HepG2 (cell line): ENCODE measurements around the gene ZNF524. TPM values are rescaled to one million over a fixed set of nuclear protein-coding genes. Genes with fewer than 3 reads are reported as not detected.

Source experiments
- AGO1 ChIP-seq: fragments of 200-400 bp; formaldehyde crosslinking; IDR thresholded peaks from 2 replicates; pipeline ENCODE4 v1.6.1; 2017; ENCODE audit warnings: mild to moderate bottlenecking, low read depth, low read length, moderate library complexity; ENCODE audit not compliant: poor library complexity, severe bottlenecking
- FOSL1 ChIP-seq: sonication (generic); formaldehyde crosslinking; IDR thresholded peaks from 2 replicates; pipeline ENCODE4 v1.9.0; 2021; ENCODE audit warnings: missing genetic modification reagents, borderline replicate concordance
- GTF2F1 ChIP-seq: fragments of 150-350 bp; IDR thresholded peaks from 2 replicates; pipeline ENCODE4 v1.6.1; 2014; ENCODE audit warnings: low read length
- HDAC1 ChIP-seq: sonication (generic); formaldehyde crosslinking; IDR thresholded peaks from 2 replicates; pipeline ENCODE4 v1.5.1; 2020; ENCODE audit warnings: mild to moderate bottlenecking, missing genetic modification reagents
- HDAC6 ChIP-seq: fragments of 200-600 bp; sonication (generic); IDR thresholded peaks from 2 replicates; pipeline ENCODE4 v1.7.0; 2017; ENCODE audit warnings: mild to moderate bottlenecking, antibody characterized with exemption, low read length, low read depth
- KLF15 ChIP-seq: sonication (generic); formaldehyde crosslinking; IDR thresholded peaks from 2 replicates; pipeline ENCODE4 v1.8.1; 2023; ENCODE audit warnings: borderline replicate concordance, mild to moderate bottlenecking, inconsistent platforms, missing genetic modification reagents, mixed read lengths
- PCBP1 ChIP-seq: fragments of 200-400 bp; formaldehyde crosslinking; IDR thresholded peaks from 2 replicates; pipeline ENCODE4 v1.6.1; 2017; ENCODE audit warnings: mild to moderate bottlenecking, low read depth, low read length, borderline replicate concordance
- YEATS2 ChIP-seq: sonication (generic); formaldehyde crosslinking; IDR thresholded peaks from 2 replicates; pipeline ENCODE4 v1.4.0; 2020; ENCODE audit warnings: missing genetic modification reagents, borderline replicate concordance
- ZNF605 ChIP-seq: sonication (generic); formaldehyde crosslinking; IDR thresholded peaks from 2 replicates; pipeline ENCODE4 v1.8.0; 2022; ENCODE audit warnings: mild to moderate bottlenecking, missing genetic modification reagents
- ZNF7 ChIP-seq: IDR thresholded peaks from 2 replicates; pipeline ENCODE4 v1.6.1; 2016; ENCODE audit warnings: missing biosample characterization, missing genetic modification reagents
- ZNF772 ChIP-seq: sonication (generic); formaldehyde crosslinking; IDR thresholded peaks from 2 replicates; pipeline ENCODE4 v1.5.0; 2020; ENCODE audit warnings: mild to moderate bottlenecking, missing genetic modification reagents
- ZNF776 ChIP-seq: sonication (generic); formaldehyde crosslinking; IDR thresholded peaks from 2 replicates; pipeline ENCODE4 v1.4.0; 2020; ENCODE audit warnings: mild to moderate bottlenecking, missing genetic modification reagents
- ZNF790 ChIP-seq: sonication (generic); formaldehyde crosslinking; IDR thresholded peaks from 2 replicates; pipeline ENCODE4 v1.8.0; 2022; ENCODE audit warnings: missing genetic modification reagents, mild to moderate bottlenecking, borderline replicate concordance
- polyA plus RNA-seq, 8 experiments: library from polyadenylated mRNA; depleted of rRNA in 3 of 8; stranded (reverse) in 7 of 8; unstranded in 1 of 8; fragments of >200 nt; fragmentation: Illumina TruSeq in 4 of 8; extraction: Trizol in 4 of 8; gene quantifications; 2 replicates each; pipeline versions ENCODE4 v1.2.1 to v1.2.3, GENCODE V29; 2011 to 2016; ENCODE audit warnings: low read depth in 4 of 8, missing spikeins in 1 of 8, mixed read lengths in 1 of 8; ENCODE audit not compliant: insufficient read depth in 1 of 8
- total RNA-seq, 5 experiments: library from RNA; depleted of rRNA; stranded (reverse); fragments of >200 nt; fragmentation: Illumina TruSeq; extraction: Trizol; gene quantifications; 2 replicates each; pipeline ENCODE4 v1.2.3, GENCODE V29; 2016; ENCODE audit warnings: low read depth in 1 of 5
- TF ChIP-seq, protein P1 (sequence below): sonication (generic); formaldehyde crosslinking; IDR thresholded peaks from 2 replicates; pipeline ENCODE4 v1.5.1; 2020; ENCODE audit warnings: missing genetic modification reagents, mild to moderate bottlenecking, borderline replicate concordance
- TF ChIP-seq, protein P2 (sequence below): sonication (generic); formaldehyde crosslinking; IDR thresholded peaks from 2 replicates; pipeline ENCODE4 v1.8.0; 2022; ENCODE audit warnings: missing genetic modification reagents, low read depth, mild to moderate bottlenecking, borderline replicate concordance
- TF ChIP-seq, protein P3 (sequence below): sonication (generic); formaldehyde crosslinking; IDR thresholded peaks from 2 replicates; pipeline ENCODE4 v1.4.0; 2020; ENCODE audit warnings: mild to moderate bottlenecking, missing genetic modification reagents
- TF ChIP-seq, protein P4 (sequence below): sonication (generic); formaldehyde crosslinking; IDR thresholded peaks from 2 replicates; pipeline ENCODE4 v1.8.0; 2022; ENCODE audit warnings: mild to moderate bottlenecking, missing genetic modification reagents
- TF ChIP-seq, protein P5 (sequence below), 2 experiments: sonication (generic) in 1 of 2; formaldehyde crosslinking in 1 of 2; IDR thresholded peaks; 2 replicates each; pipeline versions ENCODE4 v1.4.0 to v1.6.1; 2016 to 2020; ENCODE audit warnings: borderline replicate concordance in 1 of 2, low read depth in 1 of 2, mild to moderate bottlenecking in 1 of 2, missing genetic modification reagents in 1 of 2

The ZNF524 gene
- total and polyA plus RNA-seq, 2 of the 13 experiments (the other 11 are each of a cell fraction or from before 2014, with no cell fraction given), result 3.2 to 4.6 TPM

DNA sequence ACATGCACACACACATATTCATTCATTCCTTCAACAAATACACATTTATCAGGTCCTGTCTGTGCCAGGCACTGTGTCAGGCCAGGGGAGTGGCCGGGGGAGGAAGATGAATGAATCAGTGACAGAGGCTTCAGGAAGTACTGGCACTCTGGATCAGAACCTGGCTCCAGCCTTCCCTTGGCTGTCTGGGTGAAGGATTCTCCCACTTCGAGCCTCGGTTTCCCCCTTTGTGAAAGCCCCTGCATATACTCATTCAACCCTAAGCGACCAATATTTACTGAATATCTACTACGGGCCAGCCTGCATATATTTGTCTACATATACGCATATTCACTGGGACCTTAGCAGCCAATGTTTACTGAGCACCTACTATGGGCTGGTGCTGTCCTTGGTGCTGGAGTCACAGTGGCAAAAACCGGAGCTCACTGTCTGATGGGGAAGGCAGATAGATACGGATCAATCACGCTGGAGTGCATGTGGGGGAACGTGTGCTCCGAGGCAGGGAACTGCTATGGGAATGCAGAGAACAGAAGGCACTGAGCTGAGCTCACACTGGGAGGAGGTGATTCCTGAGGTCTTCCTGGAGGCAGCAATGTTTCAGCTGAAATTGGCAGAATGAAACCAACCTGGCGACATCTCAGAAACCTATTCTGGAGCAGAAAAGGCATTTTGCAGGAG is 18.8 kb upstream of the ZNF524 start (continued):
- TF ChIP-seq, protein P1, sequence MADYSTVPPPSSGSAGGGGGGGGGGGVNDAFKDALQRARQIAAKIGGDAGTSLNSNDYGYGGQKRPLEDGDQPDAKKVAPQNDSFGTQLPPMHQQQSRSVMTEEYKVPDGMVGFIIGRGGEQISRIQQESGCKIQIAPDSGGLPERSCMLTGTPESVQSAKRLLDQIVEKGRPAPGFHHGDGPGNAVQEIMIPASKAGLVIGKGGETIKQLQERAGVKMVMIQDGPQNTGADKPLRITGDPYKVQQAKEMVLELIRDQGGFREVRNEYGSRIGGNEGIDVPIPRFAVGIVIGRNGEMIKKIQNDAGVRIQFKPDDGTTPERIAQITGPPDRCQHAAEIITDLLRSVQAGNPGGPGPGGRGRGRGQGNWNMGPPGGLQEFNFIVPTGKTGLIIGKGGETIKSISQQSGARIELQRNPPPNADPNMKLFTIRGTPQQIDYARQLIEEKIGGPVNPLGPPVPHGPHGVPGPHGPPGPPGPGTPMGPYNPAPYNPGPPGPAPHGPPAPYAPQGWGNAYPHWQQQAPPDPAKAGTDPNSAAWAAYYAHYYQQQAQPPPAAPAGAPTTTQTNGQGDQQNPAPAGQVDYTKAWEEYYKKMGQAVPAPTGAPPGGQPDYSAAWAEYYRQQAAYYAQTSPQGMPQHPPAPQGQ (CRISPR knock-in tag), result no peak
- TF ChIP-seq, protein P2, sequence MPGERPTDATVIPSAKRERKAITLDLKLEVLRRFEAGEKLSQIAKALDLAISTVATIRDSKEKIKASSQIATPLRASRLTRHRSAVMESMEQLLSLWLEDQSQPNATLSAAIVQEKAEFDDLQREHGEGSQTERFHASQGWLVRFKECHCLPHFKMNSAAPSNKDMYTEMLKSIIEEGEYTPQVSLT (CRISPR knock-in tag), result no peak
- TF ChIP-seq, protein P3, sequence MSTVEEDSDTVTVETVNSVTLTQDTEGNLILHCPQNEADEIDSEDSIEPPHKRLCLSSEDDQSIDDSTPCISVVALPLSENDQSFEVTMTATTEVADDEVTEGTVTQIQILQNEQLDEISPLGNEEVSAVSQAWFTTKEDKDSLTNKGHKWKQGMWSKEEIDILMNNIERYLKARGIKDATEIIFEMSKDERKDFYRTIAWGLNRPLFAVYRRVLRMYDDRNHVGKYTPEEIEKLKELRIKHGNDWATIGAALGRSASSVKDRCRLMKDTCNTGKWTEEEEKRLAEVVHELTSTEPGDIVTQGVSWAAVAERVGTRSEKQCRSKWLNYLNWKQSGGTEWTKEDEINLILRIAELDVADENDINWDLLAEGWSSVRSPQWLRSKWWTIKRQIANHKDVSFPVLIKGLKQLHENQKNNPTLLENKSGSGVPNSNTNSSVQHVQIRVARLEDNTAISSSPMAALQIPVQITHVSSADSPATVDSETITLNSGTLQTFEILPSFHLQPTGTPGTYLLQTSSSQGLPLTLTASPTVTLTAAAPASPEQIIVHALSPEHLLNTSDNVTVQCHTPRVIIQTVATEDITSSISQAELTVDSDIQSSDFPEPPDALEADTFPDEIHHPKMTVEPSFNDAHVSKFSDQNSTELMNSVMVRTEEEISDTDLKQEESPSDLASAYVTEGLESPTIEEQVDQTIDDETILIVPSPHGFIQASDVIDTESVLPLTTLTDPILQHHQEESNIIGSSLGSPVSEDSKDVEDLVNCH, result no peak
- TF ChIP-seq HDAC6, result no peak
- TF ChIP-seq AGO1, result no peak
- TF ChIP-seq FOSL1 (CRISPR knock-in tag), result no peak
- TF ChIP-seq GTF2F1, result no peak
- TF ChIP-seq ZNF790 (CRISPR knock-in tag), result no peak
- no peak for TF ChIP-seq ZNF772 (CRISPR knock-in tag)
- TF ChIP-seq HDAC1 (CRISPR knock-in tag), result peak; percentile 19; the same call in 1 of the 2 replicates
- TF ChIP-seq YEATS2 (CRISPR knock-in tag), result no peak; the same call in 1 of the 2 replicates
- TF ChIP-seq ZNF776, result no peak
- no peak for TF ChIP-seq ZNF7
- no peak for TF ChIP-seq PCBP1
- TF ChIP-seq KLF15 (CRISPR knock-in tag), result no peak
- TF ChIP-seq, protein P4, sequence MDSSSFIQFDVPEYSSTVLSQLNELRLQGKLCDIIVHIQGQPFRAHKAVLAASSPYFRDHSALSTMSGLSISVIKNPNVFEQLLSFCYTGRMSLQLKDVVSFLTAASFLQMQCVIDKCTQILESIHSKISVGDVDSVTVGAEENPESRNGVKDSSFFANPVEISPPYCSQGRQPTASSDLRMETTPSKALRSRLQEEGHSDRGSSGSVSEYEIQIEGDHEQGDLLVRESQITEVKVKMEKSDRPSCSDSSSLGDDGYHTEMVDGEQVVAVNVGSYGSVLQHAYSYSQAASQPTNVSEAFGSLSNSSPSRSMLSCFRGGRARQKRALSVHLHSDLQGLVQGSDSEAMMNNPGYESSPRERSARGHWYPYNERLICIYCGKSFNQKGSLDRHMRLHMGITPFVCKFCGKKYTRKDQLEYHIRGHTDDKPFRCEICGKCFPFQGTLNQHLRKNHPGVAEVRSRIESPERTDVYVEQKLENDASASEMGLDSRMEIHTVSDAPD (CRISPR knock-in tag), result no peak
- TF ChIP-seq ZNF605 (CRISPR knock-in tag), result no peak; the same call in 1 of the 2 replicates
- TF ChIP-seq, protein P5, sequence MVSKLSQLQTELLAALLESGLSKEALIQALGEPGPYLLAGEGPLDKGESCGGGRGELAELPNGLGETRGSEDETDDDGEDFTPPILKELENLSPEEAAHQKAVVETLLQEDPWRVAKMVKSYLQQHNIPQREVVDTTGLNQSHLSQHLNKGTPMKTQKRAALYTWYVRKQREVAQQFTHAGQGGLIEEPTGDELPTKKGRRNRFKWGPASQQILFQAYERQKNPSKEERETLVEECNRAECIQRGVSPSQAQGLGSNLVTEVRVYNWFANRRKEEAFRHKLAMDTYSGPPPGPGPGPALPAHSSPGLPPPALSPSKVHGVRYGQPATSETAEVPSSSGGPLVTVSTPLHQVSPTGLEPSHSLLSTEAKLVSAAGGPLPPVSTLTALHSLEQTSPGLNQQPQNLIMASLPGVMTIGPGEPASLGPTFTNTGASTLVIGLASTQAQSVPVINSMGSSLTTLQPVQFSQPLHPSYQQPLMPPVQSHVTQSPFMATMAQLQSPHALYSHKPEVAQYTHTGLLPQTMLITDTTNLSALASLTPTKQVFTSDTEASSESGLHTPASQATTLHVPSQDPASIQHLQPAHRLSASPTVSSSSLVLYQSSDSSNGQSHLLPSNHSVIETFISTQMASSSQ (IDR thresholded peaks at IDR 0.05; ENCODE audit: low read depth), result no peak
- TF ChIP-seq, protein P5 (CRISPR knock-in tag; IDR thresholded peaks at IDR 0.05; ENCODE audit: borderline replicate concordance), result no peak
